Thymus (tissue), 2 donors: ENCODE measurements around the gene PLEKHB2. TPM values are rescaled to one million over a fixed set of nuclear protein-coding genes. Genes with fewer than 3 reads are reported as not detected.

Experiments
- polyA plus RNA-seq: library from polyadenylated mRNA; stranded (reverse); fragments of 200-250 nt; gene quantifications from one replicate; pipeline ENCODE4 v1.2.3, GENCODE V29; 2013
- total RNA-seq: library from RNA; stranded (reverse); fragments of 120-200 nt; gene quantifications from one replicate; pipeline ENCODE4 v1.2.4, GENCODE V29; 2013
- donor health status: healthy.

Gene PLEKHB2
- total and polyA plus RNA-seq, 2 donors = 32.7 to 41.8 TPM

Other genes starting within 250 kb of the PLEKHB2 start
- 31.4 TPM for gene FAM168B, start 11.9 kb upstream of the PLEKHB2 start, total RNA-seq
- gene FAM168B, start 11.9 kb upstream of the PLEKHB2 start, polyA plus RNA-seq = 24.2 TPM
- 0.05 TPM for gene POTEE, start 104.2 kb downstream of the PLEKHB2 start, total RNA-seq
- gene POTEE, start 104.2 kb downstream of the PLEKHB2 start, polyA plus RNA-seq = not detected